DND-41 (cell line): ENCODE measurements around the gene ALG3.

Experiments used
- ATAC-seq: fragments of 200-7000 bp; cut with Tn5 transposase; 3 replicates; pipeline ENCODE4 v1.9.1; 2021; ENCODE audit warnings: low read depth; ENCODE audit not compliant: insufficient read depth
- DNase-seq: peaks from one replicate; pipeline ENCODE4 v3.0.0-alpha.2; 2020
- H2AFZ ChIP-seq: 2 replicates; pipeline ENCODE4 v1.6.0; 2012; ENCODE audit warnings: low read depth, low read length
- H3K27ac ChIP-seq: 2 replicates; pipeline ENCODE4 v1.5.1; 2012; ENCODE audit warnings: low read length, inconsistent platforms
- H3K27me3 ChIP-seq: fragments of 200-600 bp; sonication (generic); 2 replicates; pipeline ENCODE4 v1.6.0; 2012; ENCODE audit warnings: low read length, mild to moderate bottlenecking, inconsistent platforms; ENCODE audit not compliant: insufficient read depth, poor library complexity
- H3K36me3 ChIP-seq: 2 replicates; pipeline ENCODE4 v1.5.1; 2012; ENCODE audit warnings: low read length, inconsistent platforms; ENCODE audit not compliant: insufficient read depth
- H3K4me1 ChIP-seq: 2 replicates; pipeline ENCODE4 v1.5.1; 2012; ENCODE audit warnings: mild to moderate bottlenecking, low read length; ENCODE audit not compliant: insufficient read depth
- H3K4me2 ChIP-seq: 2 replicates; pipeline ENCODE4 v1.6.0; 2012; ENCODE audit warnings: mild to moderate bottlenecking, moderate library complexity, low read length, inconsistent platforms; ENCODE audit not compliant: insufficient read depth
- H3K4me3 ChIP-seq, 2 experiments: fragments of 200-600 bp in 1 of 2; shearing (Covaris generic) in 1 of 2; 2 replicates each; pipeline ENCODE4 v1.5.1; 2012 to 2016; ENCODE audit warnings: inconsistent platforms in 2 of 2, low read length in 2 of 2, mild to moderate bottlenecking in 2 of 2, low read depth in 1 of 2, moderate library complexity in 1 of 2
- H3K79me2 ChIP-seq: 2 replicates; pipeline ENCODE4 v1.6.0; 2012; ENCODE audit warnings: low read length, inconsistent platforms; ENCODE audit not compliant: insufficient read depth
- H3K9ac ChIP-seq: 2 replicates; pipeline ENCODE4 v1.6.0; 2012; ENCODE audit warnings: low read depth, mild to moderate bottlenecking, inconsistent platforms, low read length, moderate library complexity
- H3K9me3 ChIP-seq: 2 replicates; pipeline ENCODE4 v1.5.1; 2012; ENCODE audit warnings: low read length, moderate library complexity, mild to moderate bottlenecking, inconsistent platforms; ENCODE audit not compliant: insufficient read depth, severe bottlenecking
- H4K20me1 ChIP-seq: 2 replicates; pipeline ENCODE4 v1.6.0; 2012; ENCODE audit warnings: low read length; ENCODE audit not compliant: insufficient read depth
- CTCF ChIP-seq: IDR thresholded peaks from 2 replicates; pipeline ENCODE4 v1.5.1; 2012; ENCODE audit warnings: borderline replicate concordance, low read length, moderate library complexity, mild to moderate bottlenecking; ENCODE audit not compliant: poor library complexity, severe bottlenecking; ENCODE audit errors: extremely low read depth
- EZH2 ChIP-seq: IDR thresholded peaks from 3 replicates; pipeline ENCODE4 v1.6.1; 2012; ENCODE audit warnings: borderline replicate concordance, low read depth, mild to moderate bottlenecking, moderate library complexity, low read length, inconsistent platforms; ENCODE audit not compliant: severe bottlenecking

ALG3 gene

DNA sequence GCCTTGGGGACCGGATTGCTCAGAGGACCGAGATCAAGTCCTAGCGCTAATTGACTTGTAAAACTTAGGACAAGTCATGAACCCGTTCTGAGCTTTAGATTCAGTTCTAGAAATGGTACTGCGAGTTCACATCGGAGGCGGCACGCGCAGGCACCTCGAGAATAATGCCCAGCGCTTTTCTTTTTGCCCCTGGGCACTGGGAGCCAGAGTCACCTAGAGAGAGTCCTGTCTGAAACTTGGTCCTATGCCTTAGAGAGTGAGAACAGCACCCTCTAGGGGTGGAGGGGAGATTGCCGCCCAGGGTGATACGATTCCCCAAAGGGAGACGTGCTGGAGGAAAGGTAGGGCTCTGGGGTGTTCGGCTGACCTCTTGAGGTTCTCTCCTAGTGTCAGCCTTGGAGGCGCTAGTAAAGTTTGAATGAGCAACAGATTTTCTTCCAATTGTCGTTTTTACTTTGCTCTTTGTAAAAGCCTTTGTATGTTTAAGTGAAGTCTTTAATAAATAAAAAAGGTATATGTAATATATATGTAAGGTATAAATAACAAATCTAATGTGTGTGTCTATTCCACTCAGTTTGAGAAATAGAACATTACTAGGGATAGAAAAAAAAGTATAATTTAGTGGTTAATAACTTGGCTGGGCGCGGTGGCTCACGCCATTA lies 1.5 kb upstream of the ALG3 start:
- TF ChIP-seq EZH2 = no peak
- TF ChIP-seq CTCF = peak; percentile 99
- Histone ChIP-seq H4K20me1 (no peaks in the 10 kb centered on the region; the same call in 1 of the 2 replicates), H3K36me3 (peaks cover 14% of the 10 kb centered on the region), H3K4me1 (peaks cover 34% of the 10 kb centered on the region), H3K4me2 (peak overlapping the region; percentile 89), H3K4me3 (peak overlapping the region; percentile 96 to 100), H3K27ac (peak overlapping the region; percentile 90), H3K9me3 (no peaks in the 10 kb centered on the region), H3K79me2 (peaks cover 39% of the 10 kb centered on the region), H2AFZ (peak overlapping the region; percentile 96), H3K27me3 (no peaks in the 10 kb centered on the region), H3K9ac (peak overlapping the region; percentile 76)
- peak; percentile 76 for ATAC-seq
- DNase-seq = peak; percentile 92

DNA sequence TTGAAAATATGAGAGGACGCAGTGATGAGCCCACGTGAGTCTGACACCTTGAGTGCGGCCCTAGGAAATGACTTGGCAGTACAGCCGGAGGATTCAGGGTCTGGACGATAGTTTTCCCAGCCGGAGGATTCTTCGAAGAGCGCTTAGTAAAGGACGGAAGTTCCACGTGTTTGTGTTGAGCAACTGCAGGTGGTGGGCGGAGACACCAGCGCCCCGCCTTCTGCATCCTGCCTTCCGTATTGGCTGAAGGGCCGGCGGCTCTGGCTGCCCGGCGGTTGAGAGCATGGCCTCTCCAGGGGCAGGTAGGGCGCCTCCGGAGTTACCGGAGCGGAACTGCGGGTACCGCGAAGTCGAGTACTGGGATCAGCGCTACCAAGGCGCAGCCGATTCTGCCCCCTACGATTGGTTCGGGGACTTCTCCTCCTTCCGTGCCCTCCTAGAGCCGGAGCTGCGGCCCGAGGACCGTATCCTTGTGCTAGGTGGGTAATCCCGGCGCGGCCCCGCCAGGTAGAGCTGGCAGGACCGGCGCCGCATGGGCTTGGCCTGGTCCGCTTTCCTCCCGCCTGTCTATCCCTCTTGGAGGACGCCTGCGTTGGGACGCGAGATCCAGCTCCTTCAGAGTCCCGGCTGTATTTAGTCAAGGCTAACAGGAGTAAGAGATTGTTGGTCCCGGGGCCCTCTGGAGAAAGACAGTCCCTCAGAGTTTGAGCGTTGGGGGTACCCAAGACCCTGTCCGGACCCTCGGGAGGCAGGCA lies 827 bp upstream of the ALG3 start, which contains the start of gene EEF1AKMT4:
Gene EEF1AKMT4, plus strand, starts transcription at position 261 of the 755 bp plus-strand sequence. Its CDS starts 23 bp downstream, at position 284.
- Histone ChIP-seq H3K79me2 (peaks cover 39% of the 10 kb centered on the region), H4K20me1 (peaks cover 5% of the 10 kb centered on the region; the same call in 1 of the 2 replicates), H3K27ac (peak within 1 kb of the TSS; percentile 90), H3K36me3 (peaks cover 21% of the 10 kb centered on the region), H3K4me1 (peaks cover 34% of the 10 kb centered on the region), H3K4me3 (peak within 1 kb of the TSS; percentile 96 to 100), H3K27me3 (no peaks in the 10 kb centered on the region), H3K4me2 (peak within 1 kb of the TSS; percentile 89), H3K9me3 (no peaks in the 10 kb centered on the region), H2AFZ (peak within 1 kb of the TSS; percentile 96), H3K9ac (peak within 1 kb of the TSS; percentile 76)
- DNase-seq (peak; percentile 97), ATAC-seq (peak; percentile 87)
- TF ChIP-seq EZH2 = no peak
- peak; percentile 65 for TF ChIP-seq CTCF

DNA sequence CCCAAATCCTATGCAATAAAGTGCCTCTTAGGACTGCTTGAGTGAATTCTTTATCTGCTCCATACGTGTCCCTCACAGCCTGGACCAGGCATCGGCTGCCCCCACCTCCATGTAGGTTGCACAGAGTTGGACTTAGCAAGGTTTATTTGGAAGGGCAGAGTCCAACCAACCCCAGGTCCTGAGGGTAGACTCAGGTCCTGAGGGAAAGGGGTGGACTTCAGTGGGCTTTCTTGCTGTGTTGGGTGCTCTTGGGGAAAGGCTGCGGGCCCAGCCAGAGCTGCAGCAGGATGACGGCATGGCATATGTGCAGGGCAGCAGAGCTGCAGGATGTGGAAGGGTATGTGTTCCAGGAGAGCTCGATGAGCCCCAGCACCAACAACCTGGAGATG lies 6.5 kb downstream of the ALG3 start:
- Histone ChIP-seq H3K27me3 (no peaks in the 10 kb centered on the region), H3K79me2 (peaks cover 13% of the 10 kb centered on the region), H3K9ac (no peak overlapping the region), H3K4me1 (peaks cover 6% of the 10 kb centered on the region; the same call in 1 of the 2 replicates), H3K4me2 (no peak overlapping the region), H3K27ac (no peak overlapping the region), H3K9me3 (no peaks in the 10 kb centered on the region), H2AFZ (no peak overlapping the region), H4K20me1 (peaks cover 38% of the 10 kb centered on the region), H3K4me3 (no peak overlapping the region), H3K36me3 (peaks cover 46% of the 10 kb centered on the region)
- no peak for ATAC-seq
- DNase-seq = no peak
- TF ChIP-seq EZH2 (no peak), CTCF (no peak)
